Hepatocyte (in vitro differentiated cells): ENCODE measurements around the gene ADAM11. TPM values are rescaled to one million over a fixed set of nuclear protein-coding genes. Genes with fewer than 3 reads are reported as not detected.

ENCODE experiments used
- DNase-seq: peaks from one replicate; pipeline ENCODE4 v3.0.0-alpha.2; 2016; ENCODE audit warnings: low spot score
- H2AFZ ChIP-seq: fragments of 200-600 bp; sonication (generic); 2 replicates; pipeline ENCODE4 v1.6.0; 2016; ENCODE audit warnings: antibody characterized with exemption, mild to moderate bottlenecking
- H3K27ac ChIP-seq: fragments of 200-600 bp; sonication (generic); 2 replicates; pipeline ENCODE4 v1.5.1; 2016; ENCODE audit warnings: mild to moderate bottlenecking
- H3K27me3 ChIP-seq: fragments of 200-600 bp; sonication (generic); 2 replicates; pipeline ENCODE4 v1.6.1; 2016
- H3K36me3 ChIP-seq: fragments of 200-600 bp; sonication (generic); replicated peaks from 2 replicates; pipeline ENCODE4 v1.5.1; 2016; ENCODE audit warnings: low read depth; ENCODE audit not compliant: insufficient read depth
- H3K4me1 ChIP-seq: fragments of 200-600 bp; sonication (generic); 2 replicates; pipeline ENCODE4 v1.5.1; 2016; ENCODE audit warnings: mild to moderate bottlenecking, moderate library complexity; ENCODE audit not compliant: insufficient read depth
- H3K4me2 ChIP-seq: fragments of 200-600 bp; sonication (generic); 2 replicates; pipeline ENCODE4 v1.6.0; 2016
- H3K4me3 ChIP-seq: fragments of 200-600 bp; sonication (generic); 2 replicates; pipeline ENCODE4 v1.5.1; 2016; ENCODE audit warnings: mild to moderate bottlenecking
- H3K79me2 ChIP-seq: fragments of 200-600 bp; sonication (generic); 2 replicates; pipeline ENCODE4 v1.6.0; 2017; ENCODE audit warnings: mild to moderate bottlenecking
- H3K9me2 ChIP-seq: fragments of 200-600 bp; sonication (generic); replicated peaks from 2 replicates; pipeline ENCODE4 v1.6.0; 2017; ENCODE audit warnings: mild to moderate bottlenecking; ENCODE audit not compliant: insufficient read depth
- H3K9me3 ChIP-seq: fragments of 200-600 bp; sonication (generic); 2 replicates; pipeline ENCODE4 v1.5.1; 2016; ENCODE audit warnings: low read depth, mild to moderate bottlenecking
- H4K20me1 ChIP-seq: fragments of 200-600 bp; sonication (generic); 2 replicates; pipeline ENCODE4 v1.6.0; 2016; ENCODE audit warnings: mild to moderate bottlenecking; ENCODE audit not compliant: insufficient read depth, poor library complexity, severe bottlenecking
- CTCF ChIP-seq: fragments of 200-600 bp; sonication (generic); IDR thresholded peaks from 2 replicates; pipeline ENCODE4 v1.5.1; 2016; ENCODE audit warnings: antibody characterized with exemption, mild to moderate bottlenecking; ENCODE audit not compliant: poor library complexity
- EZH2 ChIP-seq: fragments of 200-600 bp; sonication (generic); IDR thresholded peaks from 2 replicates; pipeline ENCODE4 v1.6.1; 2016; ENCODE audit warnings: antibody characterized with exemption, mild to moderate bottlenecking, borderline replicate concordance
- EZH2phosphoT487 ChIP-seq: fragments of 200-600 bp; sonication (generic); IDR thresholded peaks from one replicate; pipeline ENCODE4 v1.6.1; 2018; ENCODE audit warnings: antibody characterized with exemption, mild to moderate bottlenecking, low read depth, moderate library complexity; ENCODE audit not compliant: unreplicated experiment, severe bottlenecking
- WGBS: methylation state at CpG from one replicate; pipeline ENCODE4 v1.1.6; 2016; ENCODE audit warnings: low lambda C conversion rate; ENCODE audit errors: missing lambda C conversion rate; 5-methylcytosine and 5-hydroxymethylcytosine counted together
- polyA plus RNA-seq: library from polyadenylated mRNA; unstranded; fragments of >200 nt; fragmentation: Nextera tagmentation; extraction: Ambion mirVana; gene quantifications from 2 replicates; pipeline ENCODE4 v1.2.1, GENCODE V29; 2016
- total RNA-seq: library from RNA; depleted of rRNA; stranded (reverse); fragments of >200 nt; gene quantifications from 2 replicates; pipeline ENCODE4 v1.2.3, GENCODE V29; 2014

ADAM11 gene
- total and polyA plus RNA-seq, 2 experiments from 2014 or later = 0.50 to 0.90 TPM

- no peaks in the 10 kb centered on the region for H3K36me3 ChIP-seq
- H3K4me3 ChIP-seq = peak overlapping the region; percentile 54
- no peaks in the 10 kb centered on the region for H4K20me1 ChIP-seq
- H3K79me2 ChIP-seq = no peaks in the 10 kb centered on the region
- H2AFZ ChIP-seq = peak overlapping the region; percentile 97
- H3K27ac ChIP-seq = no peak overlapping the region
- no peaks in the 10 kb centered on the region for H3K9me3 ChIP-seq
- no peaks in the 10 kb centered on the region for H3K4me1 ChIP-seq
- TF ChIP-seq EZH2 (no peak), CTCF (peak; percentile 91)
- H3K4me2 ChIP-seq = peak overlapping the region; percentile 95
- DNase-seq = peak; percentile 87
- H3K9me2 ChIP-seq = no peaks in the 10 kb centered on the region
- 21% methylated on average over 23 of the region's 36 CpGs for WGBS
- no peaks in the 10 kb centered on the region for H3K27me3 ChIP-seq
Measured at GRCh38 chr17:44779211-44780025, 20.6 kb downstream of the ADAM11 start.

- Histone ChIP-seq H3K9me3 (no peaks in the 10 kb centered on the region), H3K27ac (no peak overlapping the region), H3K36me3 (no peaks in the 10 kb centered on the region), H2AFZ (no peak overlapping the region), H3K9me2 (no peaks in the 10 kb centered on the region), H3K79me2 (no peaks in the 10 kb centered on the region), H3K4me3 (no peak overlapping the region), H4K20me1 (no peaks in the 10 kb centered on the region), H3K4me1 (no peaks in the 10 kb centered on the region), H3K4me2 (no peak overlapping the region), H3K27me3 (no peaks in the 10 kb centered on the region)
- TF ChIP-seq EZH2phosphoT487 (no peak), EZH2 (no peak), CTCF (no peak)
- 89% methylated on average over 12 of the region's 12 CpGs for WGBS
- DNase-seq = no peak
Measured at GRCh38 chr17:44780161-44780560, 21.4 kb downstream of the ADAM11 start.

GRCh38 chr17:44780845-44781480, 22.2 kb downstream of the ADAM11 start:
- Histone ChIP-seq H3K9me2 (no peaks in the 10 kb centered on the region), H3K27me3 (no peaks in the 10 kb centered on the region), H3K4me2 (no peak overlapping the region), H3K27ac (no peak overlapping the region), H3K4me3 (no peak overlapping the region), H2AFZ (no peak overlapping the region), H3K79me2 (no peaks in the 10 kb centered on the region), H3K36me3 (no peaks in the 10 kb centered on the region), H3K9me3 (no peaks in the 10 kb centered on the region), H3K4me1 (no peaks in the 10 kb centered on the region), H4K20me1 (no peaks in the 10 kb centered on the region)
- no peak for DNase-seq
- WGBS = 91% methylated on average over 14 of the region's 14 CpGs
- TF ChIP-seq EZH2phosphoT487 (no peak), CTCF (no peak), EZH2 (no peak)
